DOHH2 (cell line): ENCODE measurements around the gene CPZ.

Experiments used
- EZH2phosphoT487 ChIP-seq: fragments of 200-600 bp; sonication (generic); IDR thresholded peaks from 2 replicates; pipeline ENCODE4 v1.6.1; 2017; ENCODE audit warnings: borderline replicate concordance, mild to moderate bottlenecking, antibody characterized with exemption, low read length, moderate library complexity, mixed read lengths
- TF ChIP-seq, protein P1 (sequence below): fragments of 200-600 bp; sonication (generic); IDR thresholded peaks from one replicate; pipeline ENCODE4 v1.5.1; 2014; ENCODE audit warnings: antibody characterized with exemption, mild to moderate bottlenecking, low read depth, low read length; ENCODE audit not compliant: poor library complexity, severe bottlenecking

DNA sequence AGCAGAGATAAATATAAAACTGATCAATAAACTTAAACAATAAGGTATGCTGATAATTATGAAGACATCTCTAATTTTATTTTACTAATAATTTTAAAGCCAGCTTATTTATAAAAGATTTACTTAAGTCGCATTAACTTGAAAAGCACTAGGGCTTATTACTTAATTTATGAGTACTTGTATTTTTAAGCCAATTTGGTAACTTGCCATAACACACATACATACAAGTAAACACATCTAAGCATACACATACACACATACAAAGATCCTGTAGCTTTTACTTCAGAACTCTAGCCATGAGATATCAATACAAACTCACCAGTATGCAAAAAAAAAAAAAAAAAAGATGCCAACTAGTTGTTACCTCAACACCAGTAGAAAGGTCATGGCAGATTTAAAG is 22.4 kb upstream of the CPZ start:
- TF ChIP-seq, protein P1, sequence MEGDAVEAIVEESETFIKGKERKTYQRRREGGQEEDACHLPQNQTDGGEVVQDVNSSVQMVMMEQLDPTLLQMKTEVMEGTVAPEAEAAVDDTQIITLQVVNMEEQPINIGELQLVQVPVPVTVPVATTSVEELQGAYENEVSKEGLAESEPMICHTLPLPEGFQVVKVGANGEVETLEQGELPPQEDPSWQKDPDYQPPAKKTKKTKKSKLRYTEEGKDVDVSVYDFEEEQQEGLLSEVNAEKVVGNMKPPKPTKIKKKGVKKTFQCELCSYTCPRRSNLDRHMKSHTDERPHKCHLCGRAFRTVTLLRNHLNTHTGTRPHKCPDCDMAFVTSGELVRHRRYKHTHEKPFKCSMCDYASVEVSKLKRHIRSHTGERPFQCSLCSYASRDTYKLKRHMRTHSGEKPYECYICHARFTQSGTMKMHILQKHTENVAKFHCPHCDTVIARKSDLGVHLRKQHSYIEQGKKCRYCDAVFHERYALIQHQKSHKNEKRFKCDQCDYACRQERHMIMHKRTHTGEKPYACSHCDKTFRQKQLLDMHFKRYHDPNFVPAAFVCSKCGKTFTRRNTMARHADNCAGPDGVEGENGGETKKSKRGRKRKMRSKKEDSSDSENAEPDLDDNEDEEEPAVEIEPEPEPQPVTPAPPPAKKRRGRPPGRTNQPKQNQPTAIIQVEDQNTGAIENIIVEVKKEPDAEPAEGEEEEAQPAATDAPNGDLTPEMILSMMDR: no peak
- no peak for TF ChIP-seq EZH2phosphoT487
